HG03097 (cell line): ENCODE data around the gene CCDC30.

ENCODE experiments used
- ATAC-seq: cut with Tn5 transposase; IDR thresholded peaks from one replicate; pipeline ENCODE4 v1.9.1; 2021; ENCODE audit not compliant: unreplicated experiment, low FRiP score

The CCDC30 gene

DNA sequence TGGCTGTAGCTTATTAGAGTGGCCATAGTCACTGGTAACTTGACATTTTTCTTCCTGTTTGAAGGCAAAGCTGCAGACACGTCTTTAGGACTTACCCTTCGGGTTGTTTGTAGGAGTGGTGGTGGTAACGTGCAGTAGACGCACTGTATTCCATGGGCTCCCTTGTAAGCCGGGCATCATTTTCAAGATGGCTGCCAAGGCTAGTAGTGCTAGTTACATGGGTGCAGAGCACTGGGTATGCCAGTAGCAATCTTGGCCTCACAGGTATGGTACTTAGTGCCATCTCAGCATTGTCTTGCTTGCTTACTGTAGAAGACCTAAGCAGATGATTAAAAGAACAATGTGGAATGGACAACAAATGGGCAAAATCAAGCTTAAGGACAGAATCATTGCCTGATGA is 221.1 kb downstream of the CCDC30 start:
- ATAC-seq: no peak

- no peak for ATAC-seq
Measured at GRCh38 chr1:42686418-42686817, 223.3 kb downstream of the CCDC30 start.

GRCh38 chr1:42689912-42690311 is 226.8 kb downstream of the CCDC30 start:
- no peak for ATAC-seq

DNA sequence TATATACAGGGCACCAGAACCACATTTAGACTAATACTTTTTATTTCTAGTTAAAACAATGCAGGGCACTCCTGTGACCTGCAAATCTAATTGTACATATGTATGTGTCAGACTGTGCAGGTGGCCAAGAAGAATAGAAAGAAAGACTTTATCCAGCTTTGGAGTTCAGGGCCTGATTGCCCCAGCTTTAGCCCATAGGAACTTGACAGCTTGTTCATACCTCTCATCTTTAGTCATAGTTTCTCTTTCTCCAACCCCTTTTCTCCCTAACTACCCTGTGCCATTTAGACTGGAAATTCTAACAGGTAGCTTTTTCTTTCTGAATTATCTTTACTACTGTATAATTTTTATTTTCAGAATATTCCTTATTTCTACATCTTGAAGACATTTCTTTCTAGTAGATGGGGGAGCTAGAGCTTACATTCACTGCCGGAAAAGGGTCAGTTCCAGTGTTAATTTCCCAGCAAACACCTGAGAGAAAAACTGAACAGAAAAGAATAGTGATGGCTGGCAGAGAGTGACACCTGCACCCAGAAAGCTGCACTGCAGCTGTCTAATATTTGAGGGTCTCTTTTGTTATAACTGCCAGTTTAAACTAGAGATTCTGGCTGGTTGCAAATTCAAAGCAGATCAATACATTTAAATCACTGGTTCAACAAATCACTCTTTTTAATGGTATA is 227.5 kb downstream of the CCDC30 start:
- ATAC-seq: no peak

- no peak for ATAC-seq
Measured at GRCh38 chr1:42691157-42691498, 228.0 kb downstream of the CCDC30 start.

DNA sequence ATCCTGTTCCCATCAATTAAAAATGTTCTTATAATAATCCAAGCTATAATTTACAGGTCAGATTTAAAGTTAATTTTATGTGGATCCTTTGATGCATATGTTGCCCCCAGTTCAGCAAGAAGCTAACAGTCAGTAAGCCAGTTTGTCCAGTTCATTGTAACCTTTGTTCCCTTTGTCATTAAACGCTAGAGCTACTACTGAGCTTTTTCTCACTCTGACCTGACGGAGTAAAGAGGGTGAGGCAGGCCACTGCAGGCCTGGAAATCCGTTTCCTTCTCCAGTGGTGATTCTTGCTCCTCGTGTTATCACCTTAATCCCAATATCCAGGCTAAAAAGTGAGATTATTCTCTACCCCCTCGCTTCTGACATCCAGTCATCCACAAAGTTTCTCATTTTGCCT is 229.4 kb downstream of the CCDC30 start:
- no peak for ATAC-seq

DNA sequence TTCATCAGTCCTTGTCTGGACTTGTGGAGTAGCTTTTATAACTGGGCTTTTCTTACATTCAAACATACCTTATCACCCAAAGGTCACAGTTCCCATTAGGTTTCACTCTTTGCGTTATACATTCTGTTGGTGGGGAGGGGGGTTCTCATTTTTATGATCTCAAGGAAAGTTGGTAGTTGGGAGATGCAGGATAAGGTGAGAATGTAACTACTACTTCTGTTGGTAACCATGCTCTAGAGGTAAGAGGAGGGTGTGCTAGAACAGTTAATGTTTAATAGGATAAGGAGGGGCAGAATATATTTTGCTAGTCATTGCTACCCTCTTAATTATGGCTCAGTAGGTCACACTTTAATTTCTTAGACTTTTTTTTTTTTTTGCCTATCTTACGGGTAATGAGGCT is 229.8 kb downstream of the CCDC30 start:
- ATAC-seq: no peak

DNA sequence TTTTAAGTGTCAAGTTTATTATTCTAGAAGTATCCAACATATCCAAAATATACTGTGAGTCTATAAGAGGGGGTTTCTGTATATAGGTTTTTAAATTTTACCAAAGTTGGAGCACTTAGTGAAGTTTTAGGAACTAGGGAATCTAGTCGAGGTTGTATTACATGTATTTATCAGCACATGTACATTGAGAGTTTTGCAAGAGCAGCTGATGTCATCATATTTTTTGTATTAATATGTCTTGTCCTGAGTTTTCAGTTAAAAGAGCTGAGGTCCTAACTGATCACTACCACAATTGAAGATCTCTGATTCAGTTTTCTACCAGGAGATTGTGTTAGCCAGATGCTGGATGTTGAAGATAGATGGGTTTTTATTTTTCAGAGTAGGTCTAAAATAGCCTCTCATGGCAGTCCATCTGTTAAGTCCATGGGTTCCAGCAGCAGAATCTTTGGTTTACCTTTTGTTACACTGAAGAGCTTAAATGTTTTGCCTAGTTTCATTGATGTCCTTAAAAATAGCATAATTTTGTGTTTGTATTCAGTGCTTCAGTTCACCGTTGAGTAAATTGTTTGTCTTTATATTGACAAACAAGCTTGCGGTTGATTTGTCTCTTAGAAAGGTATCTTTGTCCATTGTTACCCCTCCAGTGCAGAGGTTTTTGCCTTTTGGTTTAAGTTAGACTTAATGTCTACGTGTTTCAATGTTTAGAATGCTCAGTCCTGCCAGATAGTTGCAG is 235.2 kb downstream of the CCDC30 start:
- ATAC-seq: no peak

GRCh38 chr1:42700006-42700405 is 236.9 kb downstream of the CCDC30 start:
- no peak for ATAC-seq

DNA sequence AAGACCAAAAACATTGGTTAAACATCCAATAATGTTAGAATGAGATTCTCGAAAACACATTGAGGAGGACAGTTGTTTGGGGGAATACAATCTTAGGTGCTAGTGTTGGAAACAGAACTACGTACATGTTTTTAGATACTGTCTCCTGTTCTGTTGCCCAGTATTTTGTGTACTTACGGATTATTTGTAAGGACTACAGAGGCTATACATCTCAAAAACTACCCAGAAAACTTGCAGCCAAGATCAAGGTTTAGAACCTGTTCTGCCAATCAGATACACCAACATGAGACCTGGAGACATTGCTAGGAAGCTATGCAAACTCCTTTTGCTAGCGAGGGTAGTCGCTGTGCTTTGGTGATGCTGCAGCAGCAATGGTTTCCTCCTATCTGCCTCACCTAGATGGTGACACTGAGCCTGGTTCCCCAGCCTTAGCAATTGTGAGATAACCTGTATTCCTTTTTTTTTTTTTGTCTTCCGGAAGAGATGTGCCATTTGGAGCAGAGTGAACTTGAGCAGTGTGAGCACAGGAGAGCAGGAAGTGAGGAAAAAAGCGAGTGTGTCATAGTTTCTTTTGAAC is 240.9 kb downstream of the CCDC30 start:
- ATAC-seq: no peak
